ENCODE results near the gene DNAJC6.

DNA sequence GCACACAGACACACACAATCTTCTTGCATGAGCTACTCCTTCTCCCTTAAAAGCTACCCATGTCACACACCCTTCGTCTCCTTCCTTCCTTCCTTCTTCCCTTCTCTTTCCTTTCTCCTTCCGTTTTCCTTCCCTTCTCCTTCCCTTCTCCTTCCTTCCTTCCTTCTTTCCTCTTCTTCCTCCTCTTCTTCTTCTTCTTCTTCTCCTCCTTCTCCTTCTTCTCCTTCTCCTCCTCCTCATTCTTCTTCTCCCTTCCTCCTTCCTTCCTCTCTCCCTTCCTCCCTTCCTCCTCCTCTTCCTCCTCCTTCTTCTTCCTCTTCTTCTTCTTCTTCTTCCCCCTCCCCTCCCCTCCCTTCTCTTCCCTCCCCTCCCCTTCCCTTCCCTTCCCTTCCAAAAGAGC is 59.1 kb downstream of the DNAJC6 start:
- no peak for TF ChIP-seq POLR2A (IDR thresholded peaks at IDR 0.05; ENCODE audit: low read depth, low read length)
- no peak for TF ChIP-seq POLR2AphosphoS5 (IDR thresholded peaks at IDR 0.05; ENCODE audit: low read depth, low read length)
- no peak for TF ChIP-seq TAF1 (IDR thresholded peaks at IDR 0.05; ENCODE audit: borderline replicate concordance, low read depth, low read length)
